Stomach (tissue), 4 donors: ENCODE data around the gene ARHGAP4.

Source experiments
- EP300 ChIP-seq: sonication (generic); formaldehyde crosslinking; IDR thresholded peaks from one replicate; pipeline ENCODE4 v1.6.1; 2017; ENCODE audit warnings: antibody characterized with exemption
- POLR2AphosphoS5 ChIP-seq, 3 donors: sonication (generic); formaldehyde crosslinking; IDR thresholded peaks; one replicate each; pipeline ENCODE4 v1.6.1; 2016; ENCODE audit warnings: antibody characterized with exemption in 3 of 3
- TF ChIP-seq, protein P1 (sequence below), 7 experiments: fragments of 450-650 bp in 4 of 7; fragments of 200-600 bp in 3 of 7; sonication (generic) in 3 of 7; IDR thresholded peaks; one replicate each; pipeline ENCODE4 v1.5.1; 2016 to 2019; ENCODE audit warnings: antibody characterized with exemption in 7 of 7, control low read depth in 2 of 7, mild to moderate bottlenecking in 1 of 7

DNA sequence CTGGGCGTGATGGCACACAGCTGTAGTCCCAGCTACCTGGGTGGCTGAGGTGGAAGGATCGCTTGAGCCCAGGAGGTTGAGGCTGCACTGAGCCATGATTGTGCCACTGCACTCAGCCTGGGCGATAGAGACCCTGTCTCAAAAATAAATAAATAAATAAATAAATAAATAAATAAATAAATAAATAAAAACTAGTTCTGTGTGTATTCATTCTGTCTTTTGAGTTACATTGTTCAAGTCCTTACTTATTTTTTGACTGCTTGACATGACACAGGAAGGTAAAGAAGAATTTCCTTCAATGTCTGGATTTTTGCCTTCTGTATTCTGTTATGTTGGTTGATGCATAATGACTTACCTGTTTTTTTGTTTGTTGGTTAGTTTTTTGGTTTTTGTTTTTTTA, 11.0 kb upstream of the ARHGAP4 start:
- TF ChIP-seq, protein P1, sequence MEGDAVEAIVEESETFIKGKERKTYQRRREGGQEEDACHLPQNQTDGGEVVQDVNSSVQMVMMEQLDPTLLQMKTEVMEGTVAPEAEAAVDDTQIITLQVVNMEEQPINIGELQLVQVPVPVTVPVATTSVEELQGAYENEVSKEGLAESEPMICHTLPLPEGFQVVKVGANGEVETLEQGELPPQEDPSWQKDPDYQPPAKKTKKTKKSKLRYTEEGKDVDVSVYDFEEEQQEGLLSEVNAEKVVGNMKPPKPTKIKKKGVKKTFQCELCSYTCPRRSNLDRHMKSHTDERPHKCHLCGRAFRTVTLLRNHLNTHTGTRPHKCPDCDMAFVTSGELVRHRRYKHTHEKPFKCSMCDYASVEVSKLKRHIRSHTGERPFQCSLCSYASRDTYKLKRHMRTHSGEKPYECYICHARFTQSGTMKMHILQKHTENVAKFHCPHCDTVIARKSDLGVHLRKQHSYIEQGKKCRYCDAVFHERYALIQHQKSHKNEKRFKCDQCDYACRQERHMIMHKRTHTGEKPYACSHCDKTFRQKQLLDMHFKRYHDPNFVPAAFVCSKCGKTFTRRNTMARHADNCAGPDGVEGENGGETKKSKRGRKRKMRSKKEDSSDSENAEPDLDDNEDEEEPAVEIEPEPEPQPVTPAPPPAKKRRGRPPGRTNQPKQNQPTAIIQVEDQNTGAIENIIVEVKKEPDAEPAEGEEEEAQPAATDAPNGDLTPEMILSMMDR (IDR thresholded peaks at IDR 0.05) = no peak
- TF ChIP-seq EP300 (no peak), POLR2AphosphoS5 (IDR thresholded peaks at IDR 0.05) (no peak)
